LNCAP (cell line): ENCODE measurements around the gene CLDN16.
A peak's percentile ranks its signal among the peaks of the same experiment; 100 is the strongest.

Source experiments
- CTCF ChIP-seq: fragments of 450-650 bp; IDR thresholded peaks from 2 replicates; pipeline ENCODE4 v1.5.1; 2017; ENCODE audit warnings: mild to moderate bottlenecking

The CLDN16 gene

GRCh38 chr3:190399677-190400076 lies 11.7 kb downstream of the CLDN16 start:
- no peak for TF ChIP-seq CTCF

GRCh38 chr3:190401963-190402362 lies 14.0 kb downstream of the CLDN16 start:
- TF ChIP-seq CTCF = no peak

GRCh38 chr3:190404715-190405114 lies 16.8 kb downstream of the CLDN16 start:
- TF ChIP-seq CTCF = no peak

- no peak for TF ChIP-seq CTCF
Observed at GRCh38 chr3:190414297-190414696, 26.3 kb downstream of the CLDN16 start.

GRCh38 chr3:190424108-190424477 lies 36.1 kb downstream of the CLDN16 start:
- TF ChIP-seq CTCF = no peak

- TF ChIP-seq CTCF = peak; percentile 65
Observed at GRCh38 chr3:190424478-190425439, 36.8 kb downstream of the CLDN16 start.

- TF ChIP-seq CTCF = no peak
Observed at GRCh38 chr3:190425833-190426232, 37.9 kb downstream of the CLDN16 start.
